ENCODE results near the gene LDAH.

DNA sequence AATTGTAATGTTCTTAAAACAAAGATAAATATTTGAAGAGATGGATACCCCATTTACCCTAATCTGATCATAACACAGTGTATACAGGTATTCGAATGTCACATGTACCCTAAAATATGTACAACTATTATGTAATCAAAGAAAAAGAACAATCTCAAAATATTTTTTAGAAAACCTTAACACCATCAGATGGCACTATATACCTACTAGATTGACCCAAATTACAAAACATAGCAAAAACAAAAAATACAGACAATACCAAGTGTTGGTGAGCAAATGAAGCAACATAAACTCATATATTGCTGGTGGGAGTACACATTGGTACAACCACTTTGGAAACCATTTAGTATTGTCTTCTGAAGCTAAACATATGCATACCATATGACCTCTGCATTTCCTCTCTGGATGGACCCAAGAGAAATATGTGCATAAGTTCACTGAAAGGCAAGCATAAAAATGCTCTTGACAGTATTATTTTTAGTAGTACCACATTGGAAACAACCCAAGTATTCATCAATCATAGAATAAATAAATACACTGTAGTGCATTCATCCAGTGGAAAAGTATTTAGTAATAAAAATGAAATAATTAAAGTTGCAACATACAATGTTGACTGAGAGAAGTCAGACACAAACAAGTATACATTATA is 100.2 kb downstream of the LDAH start:
- TF ChIP-seq, protein P1, sequence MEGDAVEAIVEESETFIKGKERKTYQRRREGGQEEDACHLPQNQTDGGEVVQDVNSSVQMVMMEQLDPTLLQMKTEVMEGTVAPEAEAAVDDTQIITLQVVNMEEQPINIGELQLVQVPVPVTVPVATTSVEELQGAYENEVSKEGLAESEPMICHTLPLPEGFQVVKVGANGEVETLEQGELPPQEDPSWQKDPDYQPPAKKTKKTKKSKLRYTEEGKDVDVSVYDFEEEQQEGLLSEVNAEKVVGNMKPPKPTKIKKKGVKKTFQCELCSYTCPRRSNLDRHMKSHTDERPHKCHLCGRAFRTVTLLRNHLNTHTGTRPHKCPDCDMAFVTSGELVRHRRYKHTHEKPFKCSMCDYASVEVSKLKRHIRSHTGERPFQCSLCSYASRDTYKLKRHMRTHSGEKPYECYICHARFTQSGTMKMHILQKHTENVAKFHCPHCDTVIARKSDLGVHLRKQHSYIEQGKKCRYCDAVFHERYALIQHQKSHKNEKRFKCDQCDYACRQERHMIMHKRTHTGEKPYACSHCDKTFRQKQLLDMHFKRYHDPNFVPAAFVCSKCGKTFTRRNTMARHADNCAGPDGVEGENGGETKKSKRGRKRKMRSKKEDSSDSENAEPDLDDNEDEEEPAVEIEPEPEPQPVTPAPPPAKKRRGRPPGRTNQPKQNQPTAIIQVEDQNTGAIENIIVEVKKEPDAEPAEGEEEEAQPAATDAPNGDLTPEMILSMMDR (IDR thresholded peaks at IDR 0.05; ENCODE audit: borderline replicate concordance, extremely low read depth, low read length, poor library complexity, severe bottlenecking) = no peak
- no peak for TF ChIP-seq EZH2 (IDR thresholded peaks at IDR 0.05; ENCODE audit: borderline replicate concordance, low read depth, low read length, severe bottlenecking)

All from DND-41 (cell line).